Germinal center (tissue), 1 donor: ENCODE measurements around the gene NAV2.

ENCODE experiments used
- DNase-seq: peaks from one replicate; pipeline ENCODE4 v3.0.0; 2012; ENCODE audit warnings: mixed read lengths, low spot score

Gene NAV2, protein sequence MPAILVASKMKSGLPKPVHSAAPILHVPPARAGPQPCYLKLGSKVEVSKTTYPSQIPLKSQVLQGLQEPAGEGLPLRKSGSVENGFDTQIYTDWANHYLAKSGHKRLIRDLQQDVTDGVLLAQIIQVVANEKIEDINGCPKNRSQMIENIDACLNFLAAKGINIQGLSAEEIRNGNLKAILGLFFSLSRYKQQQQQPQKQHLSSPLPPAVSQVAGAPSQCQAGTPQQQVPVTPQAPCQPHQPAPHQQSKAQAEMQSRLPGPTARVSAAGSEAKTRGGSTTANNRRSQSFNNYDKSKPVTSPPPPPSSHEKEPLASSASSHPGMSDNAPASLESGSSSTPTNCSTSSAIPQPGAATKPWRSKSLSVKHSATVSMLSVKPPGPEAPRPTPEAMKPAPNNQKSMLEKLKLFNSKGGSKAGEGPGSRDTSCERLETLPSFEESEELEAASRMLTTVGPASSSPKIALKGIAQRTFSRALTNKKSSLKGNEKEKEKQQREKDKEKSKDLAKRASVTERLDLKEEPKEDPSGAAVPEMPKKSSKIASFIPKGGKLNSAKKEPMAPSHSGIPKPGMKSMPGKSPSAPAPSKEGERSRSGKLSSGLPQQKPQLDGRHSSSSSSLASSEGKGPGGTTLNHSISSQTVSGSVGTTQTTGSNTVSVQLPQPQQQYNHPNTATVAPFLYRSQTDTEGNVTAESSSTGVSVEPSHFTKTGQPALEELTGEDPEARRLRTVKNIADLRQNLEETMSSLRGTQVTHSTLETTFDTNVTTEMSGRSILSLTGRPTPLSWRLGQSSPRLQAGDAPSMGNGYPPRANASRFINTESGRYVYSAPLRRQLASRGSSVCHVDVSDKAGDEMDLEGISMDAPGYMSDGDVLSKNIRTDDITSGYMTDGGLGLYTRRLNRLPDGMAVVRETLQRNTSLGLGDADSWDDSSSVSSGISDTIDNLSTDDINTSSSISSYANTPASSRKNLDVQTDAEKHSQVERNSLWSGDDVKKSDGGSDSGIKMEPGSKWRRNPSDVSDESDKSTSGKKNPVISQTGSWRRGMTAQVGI (N-terminal part only)

GRCh38 chr11:19712281-19713195 is at the start of gene NAV2:
Gene NAV2, plus strand, starts transcription at chr11:19712837. Its CDS starts 859 bp downstream, at chr11:19713696.
- DNase-seq = peak; percentile 90

DNA sequence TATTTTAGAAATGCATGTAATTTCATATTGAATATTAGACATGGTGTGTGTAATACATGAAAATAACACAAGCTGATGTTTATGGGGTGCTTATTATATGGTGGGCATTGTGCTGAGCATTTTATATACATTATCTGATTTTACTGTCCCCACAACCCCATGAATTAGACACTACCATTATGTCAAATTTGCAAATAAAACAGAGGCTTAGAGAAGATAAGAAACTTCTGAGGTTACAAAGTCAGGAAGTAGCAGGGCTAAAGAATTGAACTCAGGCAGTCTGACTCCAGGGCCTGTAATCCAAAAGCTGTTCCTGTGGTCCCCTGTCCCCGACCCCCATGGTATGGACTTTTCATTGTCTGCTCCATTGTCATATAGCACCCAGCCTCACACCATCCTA is 49.4 kb upstream of the NAV2 start:
- DNase-seq = no peak

DNA sequence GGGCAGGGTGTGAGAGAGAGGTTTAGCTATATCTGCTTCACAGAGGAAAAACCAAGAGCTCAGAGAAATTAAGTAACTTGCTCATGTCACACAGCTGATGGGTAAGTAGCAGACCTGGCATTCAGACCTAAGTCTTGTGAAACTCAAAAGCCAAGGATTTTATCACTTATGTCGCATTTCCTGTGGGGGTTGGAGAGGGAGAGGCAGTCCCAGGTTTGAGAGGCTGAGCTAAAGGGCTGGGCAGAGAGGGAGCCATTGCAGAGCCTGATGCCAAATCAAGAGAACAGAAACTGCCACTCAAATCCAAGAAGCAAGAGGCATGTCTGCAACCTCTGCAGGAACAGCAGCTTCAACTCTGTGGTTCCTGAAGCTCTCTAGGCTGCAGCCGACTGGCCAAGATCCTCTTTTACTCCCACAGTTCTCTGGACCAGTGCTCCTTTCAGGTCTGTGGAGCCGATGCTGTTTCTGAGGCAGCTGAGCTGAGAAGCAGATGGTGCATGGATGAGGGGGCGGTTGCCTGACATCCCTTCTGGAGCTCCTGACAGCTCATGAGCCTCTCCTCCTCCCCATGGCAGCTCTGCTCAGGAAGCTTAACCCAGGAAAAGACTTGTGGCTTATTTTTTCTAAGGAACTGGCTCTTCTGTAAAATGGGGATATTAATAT is 47.6 kb upstream of the NAV2 start:
- no peak for DNase-seq

GRCh38 chr11:19666951-19667350 is 45.7 kb upstream of the NAV2 start:
- no peak for DNase-seq

GRCh38 chr11:19669511-19669910 is 43.1 kb upstream of the NAV2 start:
- no peak for DNase-seq

- no peak for DNase-seq
These were observed 42.4 kb upstream of the NAV2 start for GRCh38 chr11:19670030-19670791.

- no peak for DNase-seq
These were observed 39.9 kb upstream of the NAV2 start for GRCh38 chr11:19672586-19673206.

DNA sequence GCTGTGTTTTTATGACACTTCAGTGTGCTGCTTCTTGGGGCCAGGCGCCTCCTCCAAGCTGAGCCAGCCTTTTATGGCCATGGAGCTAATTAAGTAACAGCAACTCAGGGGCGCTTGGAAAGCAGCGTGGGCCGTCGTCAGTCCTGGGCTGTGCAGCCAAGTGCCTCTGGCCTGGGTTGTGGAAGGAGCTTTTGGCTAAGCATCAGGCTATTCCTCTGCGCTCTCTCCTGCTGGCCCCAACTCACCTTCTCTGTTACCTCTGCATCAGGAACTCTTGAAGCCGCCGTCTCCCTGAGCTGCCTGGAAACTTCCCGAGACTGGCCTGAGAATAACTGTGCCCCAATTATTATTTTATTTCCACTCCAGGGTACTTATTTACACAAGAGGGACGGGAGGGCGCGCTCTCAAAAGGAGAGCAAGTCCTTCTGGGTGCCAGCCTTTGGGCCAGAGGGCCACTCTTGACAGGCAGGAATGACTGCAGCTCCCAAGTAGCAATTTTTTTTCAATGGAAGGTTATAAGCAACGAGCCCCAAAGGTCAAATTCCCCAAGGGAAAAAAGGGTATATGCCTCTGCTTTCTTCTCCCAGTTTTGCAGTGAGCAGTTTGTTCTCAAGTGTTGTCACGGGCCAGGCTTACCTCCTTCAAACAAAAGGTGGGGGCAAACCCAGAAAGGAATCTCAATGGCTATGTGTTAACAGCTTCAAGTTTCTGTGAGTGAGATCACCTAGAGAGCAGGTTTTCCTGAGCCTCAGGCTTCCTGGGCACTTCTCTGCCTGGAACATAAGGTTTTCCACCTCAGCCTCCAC is 38.5 kb upstream of the NAV2 start:
- DNase-seq = no peak

GRCh38 chr11:19674836-19675235 is 37.8 kb upstream of the NAV2 start:
- no peak for DNase-seq

- no peak for DNase-seq
These were observed 37.2 kb upstream of the NAV2 start for GRCh38 chr11:19675397-19675796.

DNA sequence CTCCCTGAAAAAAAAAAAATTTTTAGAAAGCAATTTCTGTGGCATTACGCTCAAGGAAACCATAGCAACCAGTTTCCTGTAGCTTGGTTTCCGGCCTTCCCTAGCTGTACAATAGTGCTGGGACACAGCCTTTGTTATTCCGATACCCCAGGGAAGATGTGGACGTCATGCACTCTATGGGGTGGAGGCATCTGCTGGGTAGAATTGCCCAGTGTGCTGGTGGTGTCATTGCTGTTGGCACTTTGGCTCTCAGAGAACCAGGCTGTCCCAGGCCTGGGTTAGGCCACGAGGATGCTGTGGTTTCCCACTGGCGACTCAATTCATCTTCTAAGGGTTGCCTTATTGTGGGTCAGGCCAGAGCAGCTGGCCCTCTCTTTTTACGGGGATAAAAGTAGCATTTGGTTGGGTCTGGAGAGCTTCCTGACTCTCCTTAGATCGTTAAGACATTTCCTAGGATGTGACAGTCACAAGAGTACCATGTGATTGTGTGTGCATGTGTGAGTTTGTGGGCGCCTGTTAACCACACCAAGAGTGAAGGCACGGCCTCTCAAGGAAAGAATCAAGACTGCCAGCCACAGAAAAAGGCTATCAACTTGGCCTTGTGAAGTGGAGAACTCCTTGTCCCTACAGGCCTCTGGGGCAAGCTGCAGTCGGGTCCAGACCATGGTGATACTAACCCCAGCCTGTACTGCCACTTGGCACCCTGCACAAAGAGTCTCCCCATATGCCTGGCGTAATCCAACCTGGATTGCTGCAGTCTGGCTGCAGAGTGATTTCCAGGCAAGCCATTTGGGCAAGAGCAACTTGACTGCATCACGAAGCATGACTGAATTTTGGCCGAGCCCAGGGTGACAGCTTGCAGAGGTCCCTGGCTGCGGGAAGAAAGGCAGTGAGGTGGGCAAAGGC is 35.9 kb upstream of the NAV2 start:
- DNase-seq = no peak

GRCh38 chr11:19677381-19678080 is 35.1 kb upstream of the NAV2 start:
- DNase-seq = no peak

DNA sequence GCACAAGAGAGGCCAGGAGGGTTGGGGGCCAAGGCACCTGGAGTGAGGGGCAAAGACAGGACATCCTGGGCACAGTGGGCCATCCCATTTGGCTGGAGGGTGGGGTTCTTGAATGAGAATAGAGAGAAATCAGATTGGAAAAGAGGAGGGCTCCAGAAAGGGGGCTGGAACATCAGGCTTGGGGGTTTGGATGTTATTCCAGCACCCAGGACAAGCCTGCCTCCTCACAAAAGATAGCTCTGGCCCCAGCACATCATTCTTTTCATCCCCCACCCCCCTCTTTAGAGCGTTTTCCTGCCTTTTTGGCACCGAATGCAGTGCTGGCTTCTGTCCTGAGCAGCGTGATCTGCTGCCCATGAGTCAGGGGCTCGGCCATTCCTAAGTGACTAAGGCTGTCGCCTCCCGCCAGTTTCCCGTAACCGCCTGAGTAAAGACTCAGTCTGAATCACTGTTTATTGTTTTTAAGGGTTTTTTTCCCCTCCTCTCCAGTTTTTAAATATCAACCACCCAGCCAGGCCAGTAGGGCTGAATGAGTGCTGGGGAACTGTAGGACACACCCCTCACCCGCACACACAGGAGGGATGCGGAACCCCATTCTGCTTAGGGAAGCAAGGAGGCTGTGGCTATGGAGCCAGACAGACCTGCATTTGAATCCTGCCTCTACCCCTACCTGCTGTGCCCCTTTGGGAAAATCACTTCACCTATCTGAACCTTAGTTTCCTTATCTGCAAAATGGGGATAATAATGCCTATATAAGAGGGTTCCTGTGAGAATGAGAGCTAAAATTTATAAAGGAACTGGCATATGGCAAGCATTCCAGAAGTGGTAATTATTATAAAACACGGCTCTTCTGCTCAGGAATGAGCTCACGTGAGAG is 32.4 kb upstream of the NAV2 start:
- no peak for DNase-seq

DNA sequence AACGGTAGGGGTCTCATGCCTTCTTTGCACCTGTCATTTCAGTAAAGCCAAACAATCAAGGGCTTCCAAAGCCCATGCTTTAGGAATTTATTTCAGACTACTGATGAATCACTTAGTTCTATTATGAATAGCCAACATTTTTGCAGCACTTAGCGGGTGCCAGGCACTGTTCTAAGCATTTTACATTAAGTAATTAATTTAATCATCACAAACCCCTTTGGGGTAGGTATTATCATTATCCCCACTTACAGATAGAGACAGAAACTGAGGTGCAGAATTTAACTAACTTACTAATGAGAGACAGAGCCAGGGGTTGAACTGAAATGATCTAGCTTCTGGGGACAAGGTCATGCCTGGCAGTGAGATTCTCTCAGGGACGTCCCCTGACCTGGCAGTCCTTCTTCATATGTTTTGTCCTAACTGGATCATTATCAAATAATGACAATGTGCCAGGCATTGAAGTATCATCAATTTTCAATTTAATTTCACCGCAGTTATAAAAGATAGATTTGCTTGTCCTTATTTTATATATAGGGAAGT is 31.7 kb upstream of the NAV2 start:
- DNase-seq = no peak

DNA sequence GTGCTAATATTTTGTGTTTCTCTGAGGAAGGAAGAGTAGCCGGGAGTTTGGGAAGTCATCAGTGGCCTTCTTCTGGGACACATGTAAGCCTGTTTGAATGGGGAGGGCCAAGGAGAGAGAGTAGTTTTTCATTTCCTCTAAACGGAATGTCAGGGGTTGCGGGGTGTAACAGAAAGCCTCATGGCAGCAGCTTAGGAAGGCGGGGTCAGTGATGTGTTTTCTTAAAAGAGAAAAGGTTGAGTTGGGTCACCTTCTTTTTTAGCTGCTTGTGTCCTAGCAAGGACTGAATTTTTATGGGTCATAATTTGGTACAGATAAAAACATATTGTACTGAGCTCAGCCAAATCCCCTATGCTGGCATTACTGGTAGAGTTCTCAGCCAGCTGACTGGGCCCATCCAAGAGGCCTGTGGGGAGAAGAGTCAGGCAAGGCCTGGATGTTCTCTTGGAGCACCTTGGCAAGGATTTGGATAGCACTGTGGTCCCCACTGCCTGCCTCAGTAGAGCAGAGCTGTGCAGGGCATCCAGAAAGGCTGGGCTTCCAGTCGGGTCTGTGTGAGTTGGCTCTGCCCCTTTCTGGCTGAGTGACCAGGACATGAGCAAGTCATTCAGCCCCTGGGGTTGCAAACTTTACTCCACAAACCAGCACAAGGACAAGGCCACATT is 29.4 kb upstream of the NAV2 start:
- no peak for DNase-seq
